ENCODE data around the gene NEDD8. TPM values are rescaled to one million over a fixed set of nuclear protein-coding genes. Genes with fewer than 3 reads are reported as not detected.

The NEDD8 gene
- total RNA-seq, 2 experiments from 2014 or later: 190 to 197 TPM

GRCh38 chr14:24241829-24242443 lies 9.8 kb upstream of the NEDD8 start:
- DNase-seq: peak; percentile 94
- Mint-ChIP-seq H3K27me3 (no peaks in the 10 kb centered on the region), H3K9me3 (no peaks in the 10 kb centered on the region), H3K27ac (peak overlapping the region; percentile 96), H3K4me3 (peak overlapping the region; percentile 89), H3K4me1 (peaks cover 61% of the 10 kb centered on the region), H3K36me3 (ENCODE audit: low read depth) (peaks cover 50% of the 10 kb centered on the region)
- CTCF ChIA-PET: interaction anchor here (0.7 to 9.2 kb wide), 39 partner anchors 9 to 195 kb away, joined by 3 to 213 read pairs (median 11); partner anchors contain the start of genes CHMP4A, CIDEB, DCAF11 and DHRS1
- POLR2A ChIA-PET: interaction anchor here (0.7 to 7.8 kb wide), 50 partner anchors 8 to 200 kb away, joined by 3 to 127 read pairs (median 8); partner anchors contain the start of genes CBLN3, CHMP4A, CIDEB and DCAF11

- ChIA-PET POLR2A (interaction anchor here (2.4 to 9.7 kb wide), 10 partner anchors 11 to 191 kb away, joined by 8 to 136 read pairs (median 32); partner anchors contain the start of genes CBLN3, CHMP4A, CIDEB and DHRS1), CTCF (interaction anchor here (2.8 to 4.7 kb wide), 2 partner anchors 7 to 191 kb away, joined by 18 to 56 read pairs; partner anchors contain the start of genes GMPR2 and NEDD8)
- Mint-ChIP-seq H3K27ac (peak overlapping the region; percentile 56), H3K4me1 (peaks cover 71% of the 10 kb centered on the region), H3K4me3 (peak overlapping the region; percentile 89), H3K9me3 (no peaks in the 10 kb centered on the region), H3K27me3 (no peaks in the 10 kb centered on the region), H3K36me3 (ENCODE audit: low read depth) (peaks cover 65% of the 10 kb centered on the region)
- DNase-seq: no peak
Measured at GRCh38 chr14:24240110-24240918, 8.1 kb upstream of the NEDD8 start.

- CTCF ChIA-PET: interaction anchor here (1.0 to 1.6 kb wide), 5 partner anchors 25 to 193 kb away, joined by 3 to 7 read pairs (median 4); partner anchors contain the start of genes CHMP4A, CIDEB and RABGGTA
Measured at GRCh38 chr14:24238527-24239037, 6.4 kb upstream of the NEDD8 start.

DNA sequence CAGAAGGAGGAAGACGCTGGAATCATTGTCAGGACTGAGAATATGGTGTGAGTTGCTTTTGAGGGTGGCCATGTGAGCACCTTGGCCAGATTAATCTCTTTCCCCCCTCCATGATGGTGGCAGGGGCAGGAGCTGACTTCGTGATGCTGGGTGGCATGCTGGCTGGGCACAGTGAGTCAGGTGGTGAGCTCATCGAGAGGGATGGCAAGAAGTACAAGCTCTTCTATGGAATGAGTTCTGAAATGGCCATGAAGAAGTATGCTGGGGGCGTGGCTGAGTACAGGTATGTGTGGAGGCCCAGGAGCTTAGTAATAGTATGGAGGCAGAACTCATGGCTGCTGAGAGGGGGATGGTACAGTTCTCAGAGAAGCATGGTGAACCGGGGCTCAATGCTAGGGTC lies 6.0 kb upstream of the NEDD8 start:
- no peak for DNase-seq
- ChIA-PET POLR2A (interaction anchor here (0.7 to 9.7 kb wide), 9 partner anchors 9 to 192 kb away, joined by 3 to 136 read pairs (median 5); partner anchors contain the start of genes CHMP4A, DHRS1, IRF9 and KHNYN), CTCF (interaction anchor here (1.0 to 1.6 kb wide), 5 partner anchors 25 to 193 kb away, joined by 3 to 7 read pairs (median 4); partner anchors contain the start of genes CHMP4A, CIDEB and RABGGTA)
- H3K27ac Mint-ChIP-seq: no peak overlapping the region
- no peaks in the 10 kb centered on the region for H3K27me3 Mint-ChIP-seq
- peaks cover 77% of the 10 kb centered on the region for H3K4me1 Mint-ChIP-seq
- no peaks in the 10 kb centered on the region for H3K9me3 Mint-ChIP-seq
- peaks cover 79% of the 10 kb centered on the region for H3K36me3 Mint-ChIP-seq (ENCODE audit: low read depth)
- no peak overlapping the region for H3K4me3 Mint-ChIP-seq

More at GRCh38 chr14:24238527-24239037, 6.4 kb upstream of the NEDD8 start:
- DNase-seq: no peak
- Mint-ChIP-seq H3K27ac (peak overlapping the region; percentile 6), H3K9me3 (no peaks in the 10 kb centered on the region), H3K4me1 (peaks cover 79% of the 10 kb centered on the region), H3K4me3 (no peak overlapping the region), H3K27me3 (no peaks in the 10 kb centered on the region), H3K36me3 (ENCODE audit: low read depth) (peaks cover 78% of the 10 kb centered on the region)
- POLR2A ChIA-PET: interaction anchor here (0.9 to 9.7 kb wide), 8 partner anchors 9 to 192 kb away, joined by 3 to 136 read pairs (median 5); partner anchors contain the start of genes CHMP4A, DHRS1, IRF9 and KHNYN

DNA sequence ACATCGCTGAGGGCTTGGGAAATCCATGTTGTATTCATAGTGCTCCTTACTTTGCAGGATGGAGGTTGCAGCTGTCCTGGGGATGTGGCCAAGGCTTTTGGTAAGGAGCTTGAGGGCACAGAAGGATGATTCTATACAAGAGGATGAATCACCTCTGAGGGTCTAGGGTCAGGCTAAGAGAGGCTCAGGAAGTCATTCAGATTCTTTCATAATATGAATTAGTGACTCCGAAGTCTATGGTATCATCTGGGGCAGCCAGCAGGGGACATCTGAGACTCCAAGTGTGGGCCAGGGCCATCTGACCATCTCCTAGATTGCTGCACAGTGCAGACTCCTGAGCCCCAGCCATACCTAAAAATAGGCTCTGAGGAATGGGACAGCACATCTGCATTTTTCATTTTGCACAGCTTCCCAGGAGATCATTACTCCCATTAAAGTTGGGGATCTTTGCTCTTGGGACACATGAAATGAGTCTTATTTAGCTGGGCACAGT lies 5.3 kb upstream of the NEDD8 start:
- ChIA-PET CTCF (interaction anchor here (1.0 to 1.6 kb wide), 5 partner anchors 24 to 194 kb away, joined by 3 to 7 read pairs (median 4); partner anchors contain the start of genes CHMP4A, CIDEB and RABGGTA), POLR2A (interaction anchor here (0.7 to 9.7 kb wide), 10 partner anchors 10 to 96 kb away, joined by 3 to 136 read pairs (median 4); partner anchors contain the start of genes CHMP4A, DHRS1, IRF9 and LTB4R)
- Mint-ChIP-seq H3K27ac (no peak overlapping the region), H3K9me3 (no peaks in the 10 kb centered on the region), H3K27me3 (no peaks in the 10 kb centered on the region), H3K4me1 (peaks cover 75% of the 10 kb centered on the region), H3K36me3 (ENCODE audit: low read depth) (peaks cover 79% of the 10 kb centered on the region), H3K4me3 (no peak overlapping the region)
- no peak for DNase-seq

- CTCF ChIA-PET: no interaction called here
- POLR2A ChIA-PET: interaction anchor here (1.1 to 9.7 kb wide), 4 partner anchors 23 to 96 kb away, joined by 3 to 136 read pairs (median 8); partner anchors contain the start of genes CHMP4A, IRF9 and MDP1
- H3K4me1 Mint-ChIP-seq: peaks cover 75% of the 10 kb centered on the region
- no peaks in the 10 kb centered on the region for H3K9me3 Mint-ChIP-seq
- H3K27ac Mint-ChIP-seq: no peak overlapping the region
- H3K4me3 Mint-ChIP-seq: no peak overlapping the region
- H3K27me3 Mint-ChIP-seq: no peaks in the 10 kb centered on the region
- H3K36me3 Mint-ChIP-seq (ENCODE audit: low read depth): peaks cover 74% of the 10 kb centered on the region
- DNase-seq: no peak
Measured at GRCh38 chr14:24236689-24237462, 4.7 kb upstream of the NEDD8 start.

- no peaks in the 10 kb centered on the region for H3K27me3 Mint-ChIP-seq
- DNase-seq: no peak
- peaks cover 78% of the 10 kb centered on the region for H3K4me1 Mint-ChIP-seq
- H3K27ac Mint-ChIP-seq: peak overlapping the region; percentile 74
- no peak overlapping the region for H3K4me3 Mint-ChIP-seq
- CTCF ChIA-PET: interaction anchor here (0.9 to 3.8 kb wide), 9 partner anchors 16 to 196 kb away, joined by 3 to 23 read pairs (median 4); partner anchors contain the start of genes CIDEB, IPO4, IRF9 and MDP1
- peaks cover 73% of the 10 kb centered on the region for H3K36me3 Mint-ChIP-seq (ENCODE audit: low read depth)
- H3K9me3 Mint-ChIP-seq: no peaks in the 10 kb centered on the region
- POLR2A ChIA-PET: interaction anchor here (1.0 to 9.7 kb wide), 15 partner anchors 7 to 194 kb away, joined by 3 to 136 read pairs (median 5); partner anchors contain the start of genes CBLN3, CHMP4A, DCAF11 and IRF9
Measured at GRCh38 chr14:24235804-24236688, 3.9 kb upstream of the NEDD8 start.

DNA sequence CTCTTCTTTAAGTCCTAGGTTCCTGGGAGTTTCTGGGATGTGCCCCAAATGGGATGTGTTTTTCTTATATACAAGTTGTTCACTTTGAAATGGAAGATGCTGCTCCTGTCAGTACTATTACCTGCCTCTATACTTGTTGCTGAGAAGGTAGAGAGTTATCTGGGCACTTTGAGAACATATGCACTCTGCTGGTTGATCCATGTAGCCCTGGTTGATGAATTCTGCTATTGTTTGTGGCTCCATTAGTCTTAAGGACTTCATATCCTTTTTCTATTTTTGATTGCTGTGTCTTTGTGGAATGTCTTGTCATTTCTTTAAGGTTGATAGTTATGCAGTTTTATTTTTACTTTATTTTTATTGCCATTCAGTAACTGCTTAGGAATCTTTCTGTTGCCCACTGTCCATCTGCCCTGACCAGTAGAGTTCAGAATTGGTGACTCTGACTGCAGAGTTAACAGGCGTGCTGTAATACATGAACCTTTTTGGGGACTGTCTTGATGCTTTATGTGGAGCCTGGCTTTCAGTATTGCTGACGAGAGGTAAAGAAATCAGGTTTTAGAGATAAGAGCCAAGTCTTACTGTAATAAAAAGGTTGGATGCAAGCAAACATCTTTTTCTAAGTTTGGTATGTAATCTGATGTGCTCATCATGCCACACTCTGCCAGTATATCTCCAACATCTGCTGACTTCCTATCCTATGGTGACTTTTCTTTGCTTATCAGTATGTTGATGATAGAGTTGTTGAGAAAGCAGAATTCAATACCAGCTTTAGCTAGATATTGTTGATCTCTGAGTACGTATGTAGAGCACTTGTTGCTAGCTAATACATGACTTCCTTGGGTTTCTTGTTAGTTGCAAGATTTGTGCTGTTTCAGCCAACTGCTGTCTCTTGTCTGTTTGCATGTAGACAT lies 2.2 kb upstream of the NEDD8 start:
- ChIA-PET POLR2A (interaction anchor here (0.7 to 9.7 kb wide), 24 partner anchors 8 to 199 kb away, joined by 3 to 136 read pairs (median 5); partner anchors contain the start of genes CBLN3, CHMP4A, DCAF11 and DHRS1), CTCF (interaction anchor here (0.7 to 3.8 kb wide), 15 partner anchors 8 to 673 kb away, joined by 3 to 23 read pairs (median 5); partner anchors contain the start of genes CIDEB, IRF9, MDP1 and RABGGTA)
- Mint-ChIP-seq H3K9me3 (no peaks in the 10 kb centered on the region), H3K27me3 (no peaks in the 10 kb centered on the region), H3K4me1 (peaks cover 70% of the 10 kb centered on the region), H3K36me3 (ENCODE audit: low read depth) (peaks cover 58% of the 10 kb centered on the region), H3K4me3 (peak overlapping the region; percentile 43), H3K27ac (peak overlapping the region; percentile 74)
- DNase-seq: no peak

GRCh38 chr14:24233538-24233866 lies 1.3 kb upstream of the NEDD8 start:
- Mint-ChIP-seq H3K27ac (peak overlapping the region; percentile 83), H3K36me3 (ENCODE audit: low read depth) (peaks cover 53% of the 10 kb centered on the region), H3K27me3 (no peaks in the 10 kb centered on the region), H3K4me3 (peak overlapping the region; percentile 81), H3K9me3 (no peaks in the 10 kb centered on the region), H3K4me1 (peaks cover 66% of the 10 kb centered on the region)
- POLR2A ChIA-PET: interaction anchor here (0.9 to 9.7 kb wide), 11 partner anchors 9 to 199 kb away, joined by 3 to 136 read pairs (median 5); partner anchors contain the start of genes CHMP4A, DHRS1, IRF9 and MDP1
- CTCF ChIA-PET: interaction anchor here (0.7 to 3.8 kb wide), 7 partner anchors 9 to 673 kb away, joined by 4 to 23 read pairs (median 7); partner anchors contain the start of genes CIDEB, MDP1 and TINF2
- DNase-seq: peak; percentile 36

Measured in activated CD4-positive, alpha-beta memory T cell treated with anti-CD3 and anti-CD28 coated beads, Interleukin-2, amount 10 ng/mL, durations not matched to agents 7 days and 5 days (primary cell).